ENCODE data around the gene TUBD1.
"Not testable (repeated sequence)": the region's sequence is repeated elsewhere in the genome, so short reads cannot be mapped to it uniquely, and the experiment has no call there.

TUBD1 gene

DNA sequence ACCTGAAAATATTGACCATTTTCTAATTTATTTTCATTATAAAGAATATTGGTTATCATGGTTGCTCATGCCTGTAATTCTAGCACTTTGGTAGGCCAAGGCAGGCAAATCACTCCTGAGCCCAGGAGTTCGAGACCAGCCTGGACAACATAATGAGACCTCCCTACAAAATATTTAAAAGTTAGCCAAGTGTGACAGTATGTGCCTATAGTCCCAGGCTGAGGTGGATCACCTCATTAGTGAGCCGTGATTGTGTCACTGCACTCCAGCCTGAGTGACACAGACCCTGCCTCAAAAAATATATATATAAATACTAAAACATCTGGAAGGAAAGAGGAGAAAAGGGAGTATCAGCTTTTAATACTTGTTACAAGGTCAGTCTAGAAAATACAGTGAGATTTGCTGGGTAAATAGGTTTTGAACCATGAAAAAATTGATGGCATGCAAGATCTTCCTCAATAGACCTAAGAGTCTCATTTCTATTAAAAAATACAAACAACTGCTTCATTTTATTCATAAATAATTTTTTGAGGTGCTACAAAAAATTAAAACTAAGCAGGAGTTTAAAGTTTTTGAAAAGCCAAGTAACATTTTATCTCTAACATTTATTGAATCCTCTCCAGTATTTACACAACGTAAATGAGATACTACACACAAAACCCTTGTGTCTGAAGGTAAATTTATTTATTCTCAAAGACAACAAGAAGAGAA is 47.7 kb downstream of the TUBD1 start:
- DNase-seq (ENCODE audit: low read depth in 2 of 2) = no peak

DNA sequence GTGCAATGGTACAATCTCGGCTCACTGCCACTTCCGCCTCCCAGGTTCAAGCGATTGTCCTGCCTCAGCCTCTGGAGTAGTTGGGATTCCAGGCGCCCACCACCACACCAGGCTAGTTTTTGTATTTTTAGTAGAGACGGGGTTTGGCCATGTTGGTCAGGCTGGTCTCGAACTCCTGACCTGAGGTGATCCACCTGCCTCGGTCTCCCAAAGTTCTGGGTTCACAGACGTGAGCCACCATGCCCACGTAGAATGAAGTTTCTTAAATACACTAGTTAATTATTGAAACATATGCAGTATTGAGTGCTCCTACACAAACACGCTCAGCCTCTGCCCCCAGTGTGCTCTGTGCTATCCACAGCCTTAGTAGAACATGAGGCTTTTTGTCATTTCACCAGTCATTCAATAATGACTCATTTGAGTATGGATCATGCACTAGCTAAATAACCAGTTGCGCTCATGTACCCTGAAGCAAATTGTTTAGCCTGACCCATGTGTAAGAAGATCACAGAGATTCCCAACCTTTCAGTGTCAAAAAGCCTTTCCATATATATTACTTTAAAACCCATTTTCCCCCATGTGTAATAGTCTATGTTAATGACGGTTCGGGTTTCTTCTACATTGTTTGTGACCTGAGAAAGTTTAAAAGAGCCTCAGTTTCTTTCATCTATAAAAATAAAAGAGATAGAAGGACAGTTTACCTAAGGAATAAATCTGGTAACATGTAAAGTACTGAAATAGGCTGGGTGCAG is 49.7 kb downstream of the TUBD1 start:
- DNase-seq (ENCODE audit: low read depth in 2 of 2) = peak; percentile 59 to 72

DNA sequence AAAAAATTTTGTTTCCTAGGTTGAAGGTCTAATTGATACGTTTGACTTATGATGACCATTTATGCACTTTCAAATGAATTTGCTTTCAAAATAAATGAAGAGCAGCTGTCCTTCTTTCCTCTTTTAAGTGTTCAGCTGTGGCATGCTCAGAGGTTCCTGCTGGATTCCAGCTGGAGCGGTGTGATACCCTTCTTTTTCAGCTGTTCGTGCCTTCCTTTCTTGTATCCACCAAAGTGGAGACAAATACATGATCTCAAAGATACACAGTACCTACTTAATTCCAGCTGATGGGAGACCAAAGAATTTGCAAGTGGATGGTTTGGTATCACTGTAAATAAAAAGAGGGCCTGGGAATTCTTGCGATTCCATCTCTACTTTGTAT is 50.9 kb downstream of the TUBD1 start:
- not testable (repeated sequence) for DNase-seq (ENCODE audit: low read depth in 2 of 2)

DNA sequence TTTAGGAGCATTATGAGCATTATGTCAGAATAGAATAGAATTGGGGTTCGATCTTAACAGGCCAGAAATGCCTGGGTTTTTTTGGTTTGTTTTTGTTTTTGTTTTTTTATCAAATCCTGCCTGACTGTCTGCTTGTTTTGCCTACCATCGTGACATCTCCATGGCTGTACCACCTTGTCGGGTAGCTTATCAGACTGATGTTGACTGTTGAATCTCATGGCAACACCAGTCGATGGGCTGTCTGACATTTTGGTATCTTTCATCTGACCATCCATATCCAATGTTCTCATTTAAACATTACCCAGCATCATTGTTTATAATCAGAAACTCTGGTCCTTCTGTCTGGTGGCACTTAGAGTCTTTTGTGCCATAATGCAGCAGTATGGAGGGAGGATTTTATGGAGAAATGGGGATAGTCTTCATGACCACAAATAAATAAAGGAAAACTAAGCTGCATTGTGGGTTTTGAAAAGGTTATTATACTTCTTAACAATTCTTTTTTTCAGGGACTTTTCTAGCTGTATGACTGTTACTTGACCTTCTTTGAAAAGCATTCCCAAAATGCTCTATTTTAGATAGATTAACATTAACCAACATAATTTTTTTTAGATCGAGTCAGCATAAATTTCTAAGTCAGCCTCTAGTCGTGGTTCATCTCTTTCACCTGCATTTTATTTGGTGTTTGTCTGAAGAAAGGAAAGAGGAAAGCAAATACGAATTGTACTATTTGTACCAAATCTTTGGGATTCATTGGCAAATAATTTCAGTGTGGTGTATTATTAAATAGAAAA is 51.5 kb downstream of the TUBD1 start:
- DNase-seq (ENCODE audit: low read depth in 2 of 2) = not testable (repeated sequence)

DNA sequence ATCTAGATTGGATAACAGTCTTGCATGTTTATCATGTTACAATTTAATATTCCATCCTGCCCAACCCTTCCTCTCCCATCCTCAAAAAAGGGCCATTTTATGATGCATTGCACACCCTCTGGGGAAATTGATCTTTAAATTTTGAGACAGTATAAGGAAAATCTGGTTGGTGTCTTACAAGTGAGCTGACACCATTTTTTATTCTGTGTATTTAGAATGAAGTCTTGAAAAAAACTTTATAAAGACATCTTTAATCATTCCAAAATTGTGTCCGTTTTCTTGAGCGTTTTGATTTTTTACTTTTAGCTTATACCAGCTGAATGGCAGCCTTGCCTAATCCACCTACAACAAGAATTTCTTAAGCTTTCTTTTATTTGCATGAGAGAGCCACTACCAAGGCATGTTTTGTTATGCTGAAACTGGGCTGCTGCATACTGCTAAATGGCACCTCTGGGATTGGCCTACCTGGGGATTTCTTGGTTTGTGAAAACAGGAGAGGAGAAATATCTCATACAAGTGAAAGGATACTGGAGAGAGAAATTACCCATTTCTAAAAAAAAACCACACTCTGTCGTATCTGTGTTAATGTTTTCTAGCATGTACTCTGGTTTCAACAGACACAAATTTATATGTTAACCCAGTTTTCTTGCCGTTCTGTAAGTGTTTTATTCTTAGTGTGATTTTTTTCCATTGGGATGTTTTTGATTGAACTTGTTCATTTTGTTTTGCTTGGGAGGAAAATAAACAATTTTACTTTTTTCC is 52.2 kb downstream of the TUBD1 start:
- no peak for DNase-seq (ENCODE audit: low read depth in 2 of 2)

DNA sequence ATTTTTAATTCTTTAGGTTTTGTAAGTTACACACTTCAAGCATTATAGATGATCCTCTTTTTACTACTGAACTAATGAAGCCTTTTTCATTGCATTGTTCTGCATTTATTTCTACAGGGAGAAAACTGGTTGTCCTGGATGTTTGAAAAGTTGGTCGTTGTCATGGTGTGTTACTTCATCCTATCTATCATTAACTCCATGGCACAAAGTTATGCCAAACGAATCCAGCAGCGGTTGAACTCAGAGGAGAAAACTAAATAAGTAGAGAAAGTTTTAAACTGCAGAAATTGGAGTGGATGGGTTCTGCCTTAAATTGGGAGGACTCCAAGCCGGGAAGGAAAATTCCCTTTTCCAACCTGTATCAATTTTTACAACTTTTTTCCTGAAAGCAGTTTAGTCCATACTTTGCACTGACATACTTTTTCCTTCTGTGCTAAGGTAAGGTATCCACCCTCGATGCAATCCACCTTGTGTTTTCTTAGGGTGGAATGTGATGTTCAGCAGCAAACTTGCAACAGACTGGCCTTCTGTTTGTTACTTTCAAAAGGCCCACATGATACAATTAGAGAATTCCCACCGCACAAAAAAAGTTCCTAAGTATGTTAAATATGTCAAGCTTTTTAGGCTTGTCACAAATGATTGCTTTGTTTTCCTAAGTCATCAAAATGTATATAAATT is 53.0 kb downstream of the TUBD1 start:
- no peak for DNase-seq (ENCODE audit: low read depth in 2 of 2)

DNA sequence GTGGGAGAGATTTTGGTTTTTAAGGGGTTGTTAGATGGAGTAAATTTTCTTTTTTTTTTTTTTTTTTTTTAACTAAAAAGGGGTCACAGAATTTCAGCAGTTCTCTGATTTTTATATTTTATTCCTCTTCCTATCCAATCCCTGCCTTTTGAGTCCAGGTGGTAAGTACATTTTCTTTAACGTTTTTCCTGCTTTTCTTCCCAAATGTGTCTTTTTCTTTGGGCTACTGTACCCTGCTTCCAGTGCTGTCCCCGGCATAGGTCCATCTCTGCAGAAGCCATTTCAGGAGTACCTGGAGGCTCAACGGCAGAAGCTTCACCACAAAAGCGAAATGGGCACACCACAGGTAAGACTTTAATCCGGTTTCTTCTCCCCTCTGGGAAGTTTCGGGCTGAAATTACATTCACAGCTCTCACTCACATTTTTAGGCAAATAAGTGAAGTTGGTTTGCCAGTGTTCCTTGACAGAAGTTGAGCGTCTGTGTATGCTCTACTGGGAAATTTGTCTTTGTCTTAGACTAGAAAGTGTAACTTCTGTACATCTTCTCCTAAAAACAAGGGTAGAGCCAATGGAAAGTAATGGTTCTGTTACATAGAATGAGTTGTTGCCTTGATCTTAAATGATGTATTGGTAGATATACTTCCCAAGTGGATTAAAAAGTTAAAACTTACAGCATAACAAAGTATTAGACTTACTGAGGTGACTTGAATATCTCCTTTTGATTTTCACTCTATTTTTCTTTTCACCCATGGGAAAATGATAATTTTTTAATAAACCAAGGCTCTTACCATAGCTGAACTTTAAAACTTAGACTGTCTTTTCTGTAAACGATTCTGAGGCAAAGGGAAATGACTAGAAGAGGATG is 54.5 kb downstream of the TUBD1 start:
- DNase-seq (ENCODE audit: low read depth in 2 of 2) = no peak

DNA sequence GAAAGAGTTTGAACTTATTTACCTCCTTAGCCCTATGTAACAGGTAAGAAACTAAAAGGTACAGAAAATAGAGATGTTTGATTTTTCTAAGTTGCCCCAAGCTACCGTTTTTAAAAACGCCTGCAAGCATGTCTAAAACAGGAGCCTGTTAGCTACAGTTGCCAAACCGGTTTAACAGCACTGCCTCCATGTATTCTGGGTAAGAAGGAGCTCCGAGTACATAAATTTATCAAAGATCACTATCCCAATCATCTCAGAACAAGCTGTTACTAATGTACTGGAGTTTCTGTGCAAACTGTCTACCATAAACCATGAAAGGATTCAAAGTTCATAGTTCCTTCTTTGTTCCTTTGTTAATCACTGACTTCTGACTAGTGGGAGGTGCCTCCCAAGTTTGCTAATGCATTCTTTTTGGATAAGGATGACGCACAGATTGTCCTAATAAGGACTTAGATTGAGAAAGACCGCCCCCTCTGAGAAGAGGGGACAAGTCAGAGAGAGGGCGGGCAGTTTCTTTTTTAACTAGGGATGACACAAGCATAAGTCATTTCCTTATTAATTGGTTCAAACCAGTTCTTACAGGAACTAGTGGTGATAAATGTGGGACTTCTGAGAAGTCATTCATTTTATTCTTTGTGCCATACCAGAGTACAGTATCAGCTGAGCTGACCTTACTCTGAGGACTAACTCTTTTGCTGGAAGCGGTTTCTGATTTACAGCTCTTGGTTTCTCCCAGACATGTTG is 55.3 kb downstream of the TUBD1 start:
- DNase-seq (ENCODE audit: low read depth in 2 of 2) = no peak

DNA sequence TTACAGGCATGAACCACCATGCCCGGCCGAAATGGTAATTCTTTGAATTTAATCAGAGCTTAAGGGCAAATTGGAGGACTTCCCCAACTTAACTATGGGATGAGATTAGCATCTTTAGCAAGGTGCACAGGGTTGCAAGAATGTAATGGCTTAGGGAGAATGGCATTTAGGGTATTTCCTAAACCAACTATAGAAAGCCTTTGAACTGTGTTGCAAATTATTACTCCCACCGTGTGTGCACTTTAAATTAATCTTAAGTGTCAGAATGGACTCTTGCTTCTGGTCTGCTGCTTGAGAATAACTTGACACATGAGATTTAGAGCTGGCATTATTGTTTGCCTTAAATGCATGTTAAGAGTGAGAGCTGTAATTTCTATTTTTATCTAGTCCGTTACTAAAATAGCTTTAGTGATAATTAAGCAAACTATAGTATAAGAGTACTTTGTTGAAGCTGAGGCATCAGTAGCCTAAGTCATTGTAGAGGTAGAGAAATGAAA is 59.8 kb downstream of the TUBD1 start:
- DNase-seq (ENCODE audit: low read depth in 2 of 2) = no peak

DNA sequence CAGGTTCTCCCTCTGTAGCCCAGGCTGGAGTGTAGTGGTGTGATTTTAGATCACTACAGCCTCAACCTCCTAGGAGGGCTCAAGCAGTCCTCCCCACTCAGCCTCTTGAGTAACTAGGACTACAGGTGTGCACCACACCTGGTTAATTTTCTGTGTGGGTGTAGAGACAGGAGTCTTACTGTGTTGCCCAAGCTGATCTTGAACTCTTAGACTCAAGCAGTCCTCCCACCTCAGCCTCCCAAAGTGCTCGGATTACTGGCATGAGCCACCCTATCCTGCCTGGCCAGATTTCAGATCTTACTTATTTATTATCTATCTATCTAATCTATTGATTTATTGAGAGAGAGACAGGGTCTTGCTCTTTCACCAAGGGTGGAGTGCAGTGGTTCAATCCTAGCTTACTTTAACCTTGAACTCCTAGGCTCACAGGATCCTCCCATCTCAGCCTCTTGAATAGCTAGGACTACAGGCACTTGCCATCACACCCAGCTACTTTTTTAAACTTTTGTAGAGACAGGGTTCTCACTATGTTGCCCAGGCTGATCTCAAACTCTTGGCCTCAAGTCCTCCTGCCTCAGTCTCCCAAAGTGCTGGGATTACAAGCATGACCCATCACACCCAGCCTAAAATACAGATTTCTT is 61.8 kb downstream of the TUBD1 start:
- no peak for DNase-seq (ENCODE audit: low read depth in 2 of 2)

DNA sequence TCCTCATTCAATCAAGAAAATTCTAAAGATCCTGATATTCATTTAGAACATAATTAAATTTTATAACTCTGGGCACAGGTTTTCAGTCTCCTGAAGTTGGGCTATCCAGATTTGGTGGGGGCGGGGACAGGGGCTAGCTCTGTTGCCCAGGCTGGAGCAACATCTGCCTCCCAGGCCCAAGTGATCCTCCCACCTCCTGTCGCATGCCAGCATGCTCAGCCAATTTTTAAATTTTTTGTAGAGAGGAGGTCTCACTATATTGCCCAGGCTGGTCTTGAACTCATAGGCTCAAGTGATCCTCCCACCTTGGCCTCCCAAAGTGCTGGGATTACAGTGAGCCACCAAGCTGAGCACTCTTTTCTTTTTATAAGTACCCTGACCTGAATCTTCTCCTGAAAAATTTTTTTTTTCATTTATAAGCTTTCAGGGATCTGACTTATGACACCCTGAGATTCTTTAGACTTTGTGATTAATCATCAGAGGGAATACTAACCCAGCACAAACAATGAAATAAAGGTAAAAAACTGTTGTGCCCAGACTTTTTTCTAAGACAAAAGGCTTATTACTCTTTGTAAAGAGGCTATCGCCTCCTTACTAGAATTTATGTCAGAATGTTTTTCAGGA is 62.6 kb downstream of the TUBD1 start:
- DNase-seq (ENCODE audit: low read depth in 2 of 2) = no peak

DNA sequence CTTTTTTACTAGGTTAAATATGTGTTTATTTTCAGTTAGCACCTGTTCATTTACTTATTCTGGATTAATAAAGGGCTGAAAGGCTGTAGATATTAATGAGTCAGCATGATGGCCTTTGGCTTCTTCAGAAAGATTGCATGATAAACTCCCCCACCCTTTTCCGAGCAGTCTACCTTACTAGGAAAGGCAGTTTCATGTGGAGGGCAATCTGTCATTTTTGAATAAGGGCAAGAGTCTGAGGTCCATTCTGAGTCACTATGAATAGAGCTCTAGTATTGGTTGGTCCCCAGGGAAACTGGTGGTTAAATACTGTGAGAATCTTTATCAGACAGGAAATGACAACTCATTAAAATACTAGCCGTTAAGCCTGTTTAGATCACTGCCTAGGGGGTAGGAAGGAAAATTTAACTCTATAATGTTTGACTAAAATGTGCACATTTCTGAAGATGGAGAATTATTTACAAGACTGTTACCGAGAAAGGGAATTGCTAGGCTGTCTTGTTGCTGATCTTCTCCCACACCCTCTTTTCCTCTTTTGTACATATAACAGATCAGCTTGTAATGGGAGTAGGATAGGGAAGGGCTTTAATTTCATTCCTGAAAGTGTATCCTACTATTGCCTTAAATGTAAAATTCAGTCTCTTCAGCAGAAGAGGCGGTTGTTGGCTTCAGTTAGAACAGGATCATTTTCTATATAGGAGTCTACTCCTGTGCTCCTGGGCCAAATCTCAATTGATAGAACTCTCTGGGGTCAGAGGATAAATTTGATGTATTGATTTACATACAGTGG is 63.3 kb downstream of the TUBD1 start:
- no peak for DNase-seq (ENCODE audit: low read depth in 2 of 2)

DNA sequence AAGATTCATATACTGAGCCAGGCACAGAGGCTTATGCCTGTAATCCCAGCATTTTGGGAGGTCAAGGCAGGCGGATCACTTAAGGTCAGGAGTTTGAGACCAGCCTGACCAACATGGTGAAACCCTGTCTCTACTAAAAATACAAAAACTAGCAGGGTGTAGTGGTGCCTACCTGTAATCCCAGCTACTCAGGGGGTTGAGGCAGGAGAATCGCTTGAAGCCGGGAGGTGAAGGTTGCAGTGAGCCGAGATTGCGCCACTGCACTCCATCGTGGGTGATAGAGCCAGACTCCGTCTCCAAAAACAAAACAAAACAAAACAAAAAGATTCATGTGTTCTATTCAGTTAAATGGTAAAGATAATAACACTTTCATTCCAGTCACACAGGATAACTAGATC is 63.9 kb downstream of the TUBD1 start:
- not testable (repeated sequence) for DNase-seq (ENCODE audit: low read depth in 2 of 2)

DNA sequence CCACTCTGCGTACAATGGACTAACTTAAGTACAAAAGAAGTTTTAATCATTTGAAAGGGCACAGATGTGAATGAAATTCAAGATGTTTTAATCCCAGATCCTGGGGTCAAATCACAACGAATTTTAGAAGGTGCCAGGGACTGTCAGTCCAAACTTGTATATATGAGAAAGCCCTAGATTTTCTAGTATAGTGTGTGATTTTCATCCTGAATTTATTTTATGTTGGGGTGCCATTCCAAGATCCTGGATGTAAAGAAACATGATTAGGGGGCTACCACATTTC is 64.3 kb downstream of the TUBD1 start:
- no peak for DNase-seq (ENCODE audit: low read depth in 2 of 2)

DNA sequence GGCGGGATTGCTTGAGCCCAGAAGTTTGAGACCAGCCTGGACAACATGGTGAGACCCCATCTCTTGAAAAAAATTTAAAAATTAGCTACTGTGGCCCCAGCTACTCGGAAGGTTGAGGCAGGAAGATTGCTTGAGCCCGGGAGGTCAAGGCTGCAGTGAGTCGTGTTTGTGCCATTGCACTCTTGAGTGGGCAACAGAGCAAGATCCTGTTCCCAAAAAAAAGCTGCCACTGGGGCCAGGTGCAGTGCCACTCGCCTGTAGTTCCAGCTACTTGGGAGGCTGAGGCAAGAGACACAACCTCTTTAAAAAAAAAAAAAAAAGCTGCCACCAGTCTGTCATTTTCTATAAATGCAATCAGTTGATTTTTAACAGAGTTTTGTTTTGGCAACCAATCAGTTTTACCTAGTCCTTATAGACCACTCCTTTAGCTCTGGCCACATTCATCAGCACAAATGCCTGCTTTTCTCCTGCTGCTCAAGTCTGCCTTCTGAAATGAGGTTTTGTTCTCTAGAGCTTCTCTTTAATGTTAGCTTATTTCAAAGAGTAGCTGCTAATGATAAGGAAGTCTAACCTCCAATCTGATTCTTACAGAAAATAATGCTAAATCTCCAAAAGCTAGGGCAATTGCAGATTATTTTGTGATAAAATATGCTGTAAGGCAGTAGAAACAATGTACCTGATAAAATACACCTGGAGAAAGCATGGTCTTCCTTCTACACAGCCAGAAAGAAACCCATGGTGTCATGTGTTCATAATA is 64.8 kb downstream of the TUBD1 start:
- DNase-seq (ENCODE audit: low read depth in 2 of 2) = no peak

DNA sequence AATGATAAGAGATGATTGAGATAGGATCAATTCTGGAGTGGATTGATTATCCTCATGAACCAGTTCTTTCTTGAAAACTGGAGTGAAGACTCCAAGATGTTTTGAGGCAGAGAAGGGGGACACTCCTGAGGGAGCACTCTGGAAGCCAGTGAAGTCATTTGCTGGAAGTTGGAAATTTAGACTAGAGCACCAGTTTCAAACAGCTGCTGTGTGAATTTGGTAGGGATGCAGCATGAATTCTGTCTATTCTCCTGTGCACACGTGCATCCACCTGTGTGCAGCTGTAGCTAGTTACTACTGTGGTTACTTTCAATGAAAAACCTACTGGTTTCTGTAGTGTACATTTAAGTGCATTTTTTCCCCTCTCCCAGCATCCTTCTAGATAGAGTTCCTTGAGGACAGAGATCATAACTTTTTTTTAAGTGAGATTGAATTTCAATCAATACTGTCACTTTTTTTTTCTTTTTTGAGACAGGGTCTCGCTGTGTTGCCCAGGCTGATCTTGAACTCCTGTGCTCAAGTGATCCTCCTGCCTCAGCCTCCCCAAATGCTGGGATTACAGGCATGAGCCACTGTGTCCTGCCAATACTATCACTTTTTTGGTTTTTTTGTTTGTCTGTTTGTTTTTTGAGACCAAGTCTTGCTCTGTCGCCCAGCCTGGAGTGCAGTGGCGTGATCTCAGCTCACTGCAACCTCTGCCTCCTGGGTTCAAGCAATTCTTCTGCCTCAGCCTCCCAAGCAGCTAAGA is 65.9 kb downstream of the TUBD1 start:
- no peak for DNase-seq (ENCODE audit: low read depth in 2 of 2)
